HepG2 (cell line): Measurements from ENCODE around the gene CHN2. TPM values are rescaled to one million over a fixed set of nuclear protein-coding genes. Genes with fewer than 3 reads are reported as not detected.

Source experiments
- ATAC-seq: fragments of 200-7000 bp; cut with Tn5 transposase; 3 replicates; pipeline ENCODE4 v1.9.1; 2020; ENCODE audit warnings: mild to moderate bottlenecking, moderate library complexity
- BruUV-seq: library from RNA; stranded (reverse); fragments of 400-500 nt; replicated peaks from 2 replicates; lab custom pipeline; 2021; lab: Mats Ljungman, UMichigan
- CTCF ChIA-PET: fragments of 300-600 bp; formaldehyde crosslinking; extraction: SDS; loops from one replicate; lab custom pipeline; 2021; ENCODE audit warnings: low total read pairs, inconsistent platforms, low intra/inter-chr PET ratio; lab: Yijun Ruan, JAX
- POLR2A ChIA-PET: fragments of 350-600 bp; sonication (Branson Sonifier 250); formaldehyde crosslinking; loops from one replicate; lab custom pipeline; 2020; ENCODE audit warnings: antibody characterized with exemption, inconsistent platforms; lab: Yijun Ruan, JAX
- DNase-seq: peaks from one replicate; pipeline ENCODE4 v3.0.0-alpha.2; 2015; ENCODE audit warnings: low spot score
- FAIRE-seq: peaks from 3 replicates; lab custom pipeline; 2011; peaks lifted over from hg19 to GRCh38; lab: Jason Lieb, UNC
- H2AFZ ChIP-seq: one replicate; pipeline ENCODE4 v1.6.1; 2011; ENCODE audit warnings: low read length, inconsistent platforms
- H3K27ac ChIP-seq: fragments of 300-600 bp; 3 replicates; pipeline ENCODE4 v1.8.0; 2011; ENCODE audit warnings: mixed run types, mild to moderate bottlenecking, mixed read lengths, low read length, inconsistent platforms; ENCODE audit not compliant: insufficient read depth; ENCODE audit errors: extremely low read length
- H3K27me3 ChIP-seq, 2 experiments: fragments of 200-600 bp in 1 of 2; 2 replicates in 1 of 2; 3 replicates in 1 of 2; pipeline versions ENCODE4 v1.6.0 to v1.8.0; 2011; ENCODE audit warnings: low read length in 2 of 2, mild to moderate bottlenecking in 2 of 2, moderate library complexity in 2 of 2, inconsistent platforms in 1 of 2; ENCODE audit not compliant: insufficient read depth in 2 of 2, control insufficient read depth in 1 of 2
- H3K36me3 ChIP-seq, 2 experiments: fragments of 200-600 bp in 1 of 2; replicated peaks in 1 of 2; 2 replicates in 1 of 2; 3 replicates in 1 of 2; pipeline versions ENCODE4 v1.5.1 to v1.8.0; 2011; ENCODE audit warnings: low read length in 2 of 2, inconsistent platforms in 1 of 2; ENCODE audit not compliant: insufficient read depth in 2 of 2, control insufficient read depth in 1 of 2
- H3K4me1 ChIP-seq: 2 replicates; pipeline ENCODE4 v1.5.1; 2012; ENCODE audit warnings: low read length, inconsistent platforms; ENCODE audit not compliant: insufficient read depth
- H3K4me2 ChIP-seq: 2 replicates; pipeline ENCODE4 v1.6.0; 2011; ENCODE audit warnings: low read depth, low read length, inconsistent platforms
- H3K4me3 ChIP-seq, 3 experiments: fragments of 200-600 bp in 1 of 3; sonication (generic), shearing (Covaris generic) in 1 of 3; replicated peaks in 1 of 3; 2 replicates each; pipeline ENCODE4 v1.5.1; 2011 to 2016; ENCODE audit warnings: low read length in 3 of 3, inconsistent platforms in 2 of 3, low read depth in 2 of 3, mild to moderate bottlenecking in 2 of 3, control low read depth in 1 of 3, mixed read lengths in 1 of 3; ENCODE audit not compliant: insufficient read depth in 1 of 3
- H3K79me2 ChIP-seq: one replicate; pipeline ENCODE4 v1.6.1; 2011; ENCODE audit warnings: low read length, inconsistent platforms; ENCODE audit not compliant: insufficient read depth
- H3K9ac ChIP-seq: 2 replicates; pipeline ENCODE4 v1.6.0; 2011; ENCODE audit warnings: mild to moderate bottlenecking, low read depth, low read length, inconsistent platforms; ENCODE audit not compliant: insufficient read depth
- H3K9me3 ChIP-seq: 2 replicates; pipeline ENCODE4 v1.5.1; 2012; ENCODE audit warnings: mild to moderate bottlenecking, low read length
- H4K20me1 ChIP-seq: 2 replicates; pipeline ENCODE4 v1.6.0; 2011; ENCODE audit warnings: inconsistent platforms, mild to moderate bottlenecking, low read length, moderate library complexity; ENCODE audit not compliant: insufficient read depth
- AGO1 ChIP-seq: fragments of 200-400 bp; formaldehyde crosslinking; IDR thresholded peaks from 2 replicates; pipeline ENCODE4 v1.6.1; 2017; ENCODE audit warnings: mild to moderate bottlenecking, low read depth, low read length, moderate library complexity; ENCODE audit not compliant: poor library complexity, severe bottlenecking
- CENPT ChIP-seq: sonication (generic); formaldehyde crosslinking; IDR thresholded peaks from 2 replicates; pipeline ENCODE4 v1.8.0; 2022; ENCODE audit warnings: low read depth, mild to moderate bottlenecking, moderate library complexity, missing genetic modification reagents
- FOSL2 ChIP-seq: sonication (generic); formaldehyde crosslinking; IDR thresholded peaks from 2 replicates; pipeline ENCODE4 v1.4.0; 2020; ENCODE audit warnings: missing genetic modification reagents
- FOXJ3 ChIP-seq: sonication (generic); formaldehyde crosslinking; IDR thresholded peaks from 2 replicates; pipeline ENCODE4 v1.4.0; 2020; ENCODE audit warnings: missing genetic modification reagents, mild to moderate bottlenecking, borderline replicate concordance
- KAT2B ChIP-seq: fragments of 150-350 bp; IDR thresholded peaks from 2 replicates; pipeline ENCODE4 v1.6.1; 2014; ENCODE audit warnings: low read depth, low read length, borderline replicate concordance
- MATR3 ChIP-seq: sonication (generic); formaldehyde crosslinking; IDR thresholded peaks from 2 replicates; pipeline ENCODE4 v1.4.0; 2020; ENCODE audit warnings: missing genetic modification reagents
- SMC3 ChIP-seq: IDR thresholded peaks from 2 replicates; pipeline ENCODE4 v1.6.1; 2011; ENCODE audit warnings: low read length, improper control_type of control experiment
- ZBTB7A ChIP-seq: sonication (generic); formaldehyde crosslinking; IDR thresholded peaks from 2 replicates; pipeline ENCODE4 v1.8.0; 2022; ENCODE audit warnings: mild to moderate bottlenecking, missing genetic modification reagents
- ZNF12 ChIP-seq: sonication (generic); formaldehyde crosslinking; IDR thresholded peaks from 2 replicates; pipeline ENCODE4 v1.5.0; 2020; ENCODE audit warnings: missing genetic modification reagents
- WGBS: methylation state at CpG from one replicate; pipeline ENCODE4 v1.1.6; 2017; ENCODE audit warnings: low lambda C conversion rate; 5-methylcytosine and 5-hydroxymethylcytosine counted together
- in situ Hi-C: cut with HindIII; loops from 2 replicates; pipeline ENCODE4 v1.10.0; 2017; ENCODE audit warnings: low pct_unique_long_range_greater_than_20kb; ENCODE audit not compliant: extremely low pct_ligation_motif_present
- intact Hi-C: fragments of 100-400 bp; cut with micrococcal nuclease; formaldehyde crosslinking; loops from one replicate; pipeline ENCODE4 v1.10.0; 2022; ENCODE audit not compliant: unreplicated experiment
- polyA plus RNA-seq, 8 experiments: library from polyadenylated mRNA; depleted of rRNA in 3 of 8; stranded (reverse) in 7 of 8; unstranded in 1 of 8; fragments of >200 nt; fragmentation: Illumina TruSeq in 4 of 8; extraction: Trizol in 4 of 8; gene quantifications; 2 replicates each; pipeline versions ENCODE4 v1.2.1 to v1.2.3, GENCODE V29; 2011 to 2016; ENCODE audit warnings: low read depth in 4 of 8, missing spikeins in 1 of 8, mixed read lengths in 1 of 8; ENCODE audit not compliant: insufficient read depth in 1 of 8
- total RNA-seq, 5 experiments: library from RNA; depleted of rRNA; stranded (reverse); fragments of >200 nt; fragmentation: Illumina TruSeq; extraction: Trizol; gene quantifications; 2 replicates each; pipeline ENCODE4 v1.2.3, GENCODE V29; 2016; ENCODE audit warnings: low read depth in 1 of 5
- TF ChIP-seq, protein P1 (sequence below): sonication (generic); formaldehyde crosslinking; conservative IDR thresholded peaks from 2 replicates; pipeline ENCODE4 v1.4.0; 2020; ENCODE audit warnings: missing genetic modification reagents
- TF ChIP-seq, protein P2 (sequence below): sonication (generic); formaldehyde crosslinking; IDR thresholded peaks from 2 replicates; pipeline ENCODE4 v1.8.1; 2022; ENCODE audit warnings: mild to moderate bottlenecking, missing genetic modification reagents
- TF ChIP-seq, protein P3 (sequence below): sonication (generic); formaldehyde crosslinking; IDR thresholded peaks from 2 replicates; pipeline ENCODE4 v1.5.1; 2020; ENCODE audit warnings: mild to moderate bottlenecking, moderate library complexity, missing genetic modification reagents
- TF ChIP-seq, protein P4 (sequence below): IDR thresholded peaks from 2 replicates; pipeline ENCODE4 v1.6.1; 2016; ENCODE audit warnings: mild to moderate bottlenecking

CHN2 gene
- total and polyA plus RNA-seq, 2 of the 13 experiments (the other 11 are each of a cell fraction or from before 2014, with no cell fraction given) = 23.5 to 30.5 TPM

DNA sequence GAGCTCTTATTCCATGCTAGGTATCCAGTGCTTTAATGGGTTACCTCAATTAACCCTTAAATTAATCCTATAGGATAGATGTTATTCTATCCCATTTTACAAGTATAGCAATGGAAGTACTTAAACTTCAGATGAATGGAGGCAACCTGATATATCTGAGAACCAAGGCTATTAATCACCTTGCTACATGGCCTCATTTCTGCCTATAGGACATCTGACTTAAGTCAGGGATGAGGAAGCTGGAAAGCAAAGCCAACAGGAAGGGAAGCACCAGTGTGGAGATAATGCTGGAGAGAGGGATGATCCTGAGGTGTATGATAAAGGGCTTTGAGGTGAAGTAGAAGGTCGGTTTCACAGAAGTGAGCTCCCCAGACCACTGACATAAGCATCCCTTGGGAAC, 132.3 kb downstream of the CHN2 start:
- in situ Hi-C loops (no loop called here), intact Hi-C loops (no loop called here)
- peaks cover 3% of the 10 kb centered on the region in 2 experiments; a peak in 2 of 5 replicates for H3K36me3 ChIP-seq
- 86% methylated on average over 1 of the region's 1 CpG for WGBS
- TF ChIP-seq, protein P1, sequence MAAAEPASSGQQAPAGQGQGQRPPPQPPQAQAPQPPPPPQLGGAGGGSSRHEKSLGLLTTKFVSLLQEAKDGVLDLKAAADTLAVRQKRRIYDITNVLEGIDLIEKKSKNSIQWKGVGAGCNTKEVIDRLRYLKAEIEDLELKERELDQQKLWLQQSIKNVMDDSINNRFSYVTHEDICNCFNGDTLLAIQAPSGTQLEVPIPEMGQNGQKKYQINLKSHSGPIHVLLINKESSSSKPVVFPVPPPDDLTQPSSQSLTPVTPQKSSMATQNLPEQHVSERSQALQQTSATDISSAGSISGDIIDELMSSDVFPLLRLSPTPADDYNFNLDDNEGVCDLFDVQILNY (CRISPR knock-in tag) = no peak
- TF ChIP-seq, protein P2, sequence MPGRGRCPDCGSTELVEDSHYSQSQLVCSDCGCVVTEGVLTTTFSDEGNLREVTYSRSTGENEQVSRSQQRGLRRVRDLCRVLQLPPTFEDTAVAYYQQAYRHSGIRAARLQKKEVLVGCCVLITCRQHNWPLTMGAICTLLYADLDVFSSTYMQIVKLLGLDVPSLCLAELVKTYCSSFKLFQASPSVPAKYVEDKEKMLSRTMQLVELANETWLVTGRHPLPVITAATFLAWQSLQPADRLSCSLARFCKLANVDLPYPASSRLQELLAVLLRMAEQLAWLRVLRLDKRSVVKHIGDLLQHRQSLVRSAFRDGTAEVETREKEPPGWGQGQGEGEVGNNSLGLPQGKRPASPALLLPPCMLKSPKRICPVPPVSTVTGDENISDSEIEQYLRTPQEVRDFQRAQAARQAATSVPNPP (CRISPR knock-in tag) = no peak
- no peaks in the 10 kb centered on the region for H4K20me1 ChIP-seq
- H3K4me1 ChIP-seq = peaks cover 54% of the 10 kb centered on the region
- H3K4me3 ChIP-seq = no peak overlapping the region
- BruUV-seq = no TSS peak
- POLR2A ChIA-PET = interaction anchor here (0.9 to 1.4 kb wide), 2 partner anchors 9 to 137 kb away, joined by 3 read pairs; no protein-coding TSS in a partner anchor
- H3K27ac ChIP-seq = no peak overlapping the region
- H2AFZ ChIP-seq = no peak overlapping the region
- no peak overlapping the region for H3K4me2 ChIP-seq
- no peak for DNase-seq
- no peak for ATAC-seq
- CTCF ChIA-PET = no interaction called here
- FAIRE-seq = no peak
- no peak overlapping the region for H3K9ac ChIP-seq
- H3K27me3 ChIP-seq = no peaks in the 10 kb centered on the region
- peaks cover 23% of the 10 kb centered on the region for H3K79me2 ChIP-seq
- H3K9me3 ChIP-seq = no peaks in the 10 kb centered on the region

DNA sequence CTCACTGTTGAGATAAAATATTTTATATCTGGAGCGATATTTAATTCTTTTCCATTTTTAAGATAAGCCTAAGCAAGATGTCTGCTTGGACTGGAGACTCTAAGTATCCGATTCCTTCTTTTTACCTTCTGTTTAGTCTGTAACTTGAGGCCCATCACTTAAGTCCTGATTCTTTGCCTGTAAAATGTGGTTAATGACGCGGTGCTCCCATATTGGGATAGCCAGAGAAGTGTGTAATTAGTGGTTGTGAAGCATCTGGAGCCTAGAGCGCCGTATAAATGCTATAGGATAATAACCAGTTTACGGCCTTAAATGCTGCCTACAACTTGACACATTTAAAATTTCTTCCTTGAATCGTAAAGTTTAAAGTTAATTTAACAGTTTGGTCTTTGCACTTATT, 132.9 kb downstream of the CHN2 start:
- in situ Hi-C loops = no loop called here
- FAIRE-seq (no peak), ATAC-seq (no peak), DNase-seq (no peak)
- Histone ChIP-seq H3K4me2 (no peak overlapping the region), H2AFZ (no peak overlapping the region), H3K79me2 (peaks cover 23% of the 10 kb centered on the region), H3K9ac (no peak overlapping the region), H3K4me1 (peaks cover 54% of the 10 kb centered on the region), H3K4me3 (no peak overlapping the region), H3K36me3 (peaks cover 0 to 1% of the 10 kb centered on the region in 2 experiments; a peak in 1 of 5 replicates), H3K27ac (no peak overlapping the region), H3K27me3 (no peaks in the 10 kb centered on the region), H4K20me1 (no peaks in the 10 kb centered on the region), H3K9me3 (no peaks in the 10 kb centered on the region)
- no TSS peak for BruUV-seq
- intact Hi-C loops = no loop called here
- POLR2A ChIA-PET = interaction anchor here (1.4 kb wide), 1 partner anchor 138 kb away, joined by 3 read pairs; no protein-coding TSS in a partner anchor
- 96% methylated on average over 8 of the region's 8 CpGs for WGBS
- CTCF ChIA-PET = no interaction called here
- no peak for TF ChIP-seq SMC3
- TF ChIP-seq ZNF12 = no peak
- TF ChIP-seq FOSL2 (CRISPR knock-in tag) = no peak
- no peak for TF ChIP-seq ZBTB7A
- TF ChIP-seq, protein P3, sequence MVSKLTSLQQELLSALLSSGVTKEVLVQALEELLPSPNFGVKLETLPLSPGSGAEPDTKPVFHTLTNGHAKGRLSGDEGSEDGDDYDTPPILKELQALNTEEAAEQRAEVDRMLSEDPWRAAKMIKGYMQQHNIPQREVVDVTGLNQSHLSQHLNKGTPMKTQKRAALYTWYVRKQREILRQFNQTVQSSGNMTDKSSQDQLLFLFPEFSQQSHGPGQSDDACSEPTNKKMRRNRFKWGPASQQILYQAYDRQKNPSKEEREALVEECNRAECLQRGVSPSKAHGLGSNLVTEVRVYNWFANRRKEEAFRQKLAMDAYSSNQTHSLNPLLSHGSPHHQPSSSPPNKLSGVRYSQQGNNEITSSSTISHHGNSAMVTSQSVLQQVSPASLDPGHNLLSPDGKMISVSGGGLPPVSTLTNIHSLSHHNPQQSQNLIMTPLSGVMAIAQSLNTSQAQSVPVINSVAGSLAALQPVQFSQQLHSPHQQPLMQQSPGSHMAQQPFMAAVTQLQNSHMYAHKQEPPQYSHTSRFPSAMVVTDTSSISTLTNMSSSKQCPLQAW = no peak
- no peak for TF ChIP-seq AGO1
- TF ChIP-seq MATR3 (CRISPR knock-in tag) = no peak
- no peak for TF ChIP-seq FOXJ3 (CRISPR knock-in tag)
- TF ChIP-seq, protein P4, sequence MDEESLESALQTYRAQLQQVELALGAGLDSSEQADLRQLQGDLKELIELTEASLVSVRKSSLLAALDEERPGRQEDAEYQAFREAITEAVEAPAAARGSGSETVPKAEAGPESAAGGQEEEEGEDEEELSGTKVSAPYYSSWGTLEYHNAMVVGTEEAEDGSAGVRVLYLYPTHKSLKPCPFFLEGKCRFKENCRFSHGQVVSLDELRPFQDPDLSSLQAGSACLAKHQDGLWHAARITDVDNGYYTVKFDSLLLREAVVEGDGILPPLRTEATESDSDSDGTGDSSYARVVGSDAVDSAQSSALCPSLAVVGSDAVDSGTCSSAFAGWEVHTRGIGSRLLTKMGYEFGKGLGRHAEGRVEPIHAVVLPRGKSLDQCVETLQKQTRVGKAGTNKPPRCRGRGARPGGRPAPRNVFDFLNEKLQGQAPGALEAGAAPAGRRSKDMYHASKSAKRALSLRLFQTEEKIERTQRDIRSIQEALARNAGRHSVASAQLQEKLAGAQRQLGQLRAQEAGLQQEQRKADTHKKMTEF = no peak
- no peak for TF ChIP-seq KAT2B
- TF ChIP-seq CENPT (CRISPR knock-in tag) = no peak
